NCI-H524 (cell line): Measurements from ENCODE around the gene PSMG2.
"Not testable (repeated sequence)": the region's sequence is repeated elsewhere in the genome, so short reads cannot be mapped to it uniquely, and the experiment has no call there.

Experiments used
- DNase-seq, 2 experiments: peaks; one replicate each; lab custom pipeline; 2025; lab: John Stamatoyannopoulos, UW

PSMG2 gene

DNA sequence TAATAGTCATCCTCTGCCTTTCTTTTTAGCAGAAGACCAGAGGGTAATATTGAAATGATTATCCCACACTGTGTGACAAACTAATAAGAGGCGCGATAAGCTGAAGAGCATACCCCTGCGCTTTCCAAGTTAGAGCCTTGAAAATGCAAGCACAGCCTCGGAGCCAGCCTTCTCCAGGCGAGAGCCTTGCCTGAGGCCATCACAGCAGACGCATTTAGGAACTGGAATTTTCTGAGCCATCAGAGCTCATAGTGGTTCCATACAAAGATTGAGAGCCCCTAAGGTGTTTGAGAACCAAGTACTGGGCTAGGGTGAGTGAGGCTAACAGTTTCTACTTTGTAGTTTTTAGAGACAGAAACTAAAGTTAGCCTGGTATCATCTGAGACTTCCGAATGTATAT, 19.9 kb downstream of the PSMG2 start:
- no peak for DNase-seq

DNA sequence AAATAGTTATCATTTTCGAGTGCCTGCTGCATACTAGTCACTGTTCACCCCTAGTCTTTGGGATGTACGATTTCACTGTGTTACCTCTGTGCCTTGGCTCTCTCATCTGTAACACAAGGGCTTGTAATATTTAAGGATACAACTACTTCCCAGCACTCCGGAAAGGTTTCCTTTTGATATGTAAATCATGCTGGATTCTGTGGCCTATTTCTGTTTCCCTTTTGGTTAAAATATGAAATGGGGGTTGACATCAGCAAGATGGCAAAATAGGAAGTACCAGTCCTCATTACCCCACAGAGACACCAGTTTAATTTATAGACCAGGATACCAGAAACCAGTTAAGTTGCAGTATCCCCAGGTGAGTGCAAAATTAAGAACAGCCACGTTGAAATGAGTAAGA, 23.5 kb downstream of the PSMG2 start:
- no peak for DNase-seq

DNA sequence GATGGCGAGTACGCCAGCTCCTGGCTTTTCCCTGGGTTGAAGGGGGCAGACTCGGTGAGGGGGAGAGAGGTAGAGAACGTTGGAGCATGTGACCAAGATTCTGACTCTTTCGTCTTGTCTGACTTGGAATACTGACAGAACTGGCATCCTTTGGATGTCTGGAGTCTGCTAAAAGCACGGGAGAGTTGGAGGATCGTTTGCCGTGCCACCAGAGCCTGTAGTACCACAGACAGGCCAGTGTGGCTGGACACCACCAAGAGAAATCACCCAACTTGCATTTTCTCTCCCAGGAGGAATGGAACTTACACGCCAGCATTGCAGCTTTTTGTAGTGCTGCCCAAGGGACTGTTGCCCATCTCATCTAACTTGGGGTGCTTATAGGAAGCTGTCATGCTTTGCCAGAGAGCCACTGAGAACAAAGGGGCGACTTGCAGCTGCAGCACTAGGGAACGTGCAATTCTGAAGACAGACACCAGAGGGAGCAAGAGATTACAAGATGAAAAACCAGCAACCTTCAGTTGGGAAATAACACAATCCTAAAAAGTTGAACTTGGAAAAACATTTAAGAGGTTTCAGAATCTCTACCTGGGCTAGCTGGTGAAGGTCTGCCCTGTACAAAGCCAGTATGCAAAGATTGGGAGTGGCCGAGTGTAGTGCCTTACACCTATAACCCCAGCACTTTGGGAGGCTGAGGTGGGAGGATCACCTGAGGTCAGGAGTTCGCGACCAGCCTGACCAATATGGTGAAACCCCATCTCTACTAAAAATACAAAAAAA, 24.1 kb downstream of the PSMG2 start:
- DNase-seq, result peak; percentile 42 to 62

DNA sequence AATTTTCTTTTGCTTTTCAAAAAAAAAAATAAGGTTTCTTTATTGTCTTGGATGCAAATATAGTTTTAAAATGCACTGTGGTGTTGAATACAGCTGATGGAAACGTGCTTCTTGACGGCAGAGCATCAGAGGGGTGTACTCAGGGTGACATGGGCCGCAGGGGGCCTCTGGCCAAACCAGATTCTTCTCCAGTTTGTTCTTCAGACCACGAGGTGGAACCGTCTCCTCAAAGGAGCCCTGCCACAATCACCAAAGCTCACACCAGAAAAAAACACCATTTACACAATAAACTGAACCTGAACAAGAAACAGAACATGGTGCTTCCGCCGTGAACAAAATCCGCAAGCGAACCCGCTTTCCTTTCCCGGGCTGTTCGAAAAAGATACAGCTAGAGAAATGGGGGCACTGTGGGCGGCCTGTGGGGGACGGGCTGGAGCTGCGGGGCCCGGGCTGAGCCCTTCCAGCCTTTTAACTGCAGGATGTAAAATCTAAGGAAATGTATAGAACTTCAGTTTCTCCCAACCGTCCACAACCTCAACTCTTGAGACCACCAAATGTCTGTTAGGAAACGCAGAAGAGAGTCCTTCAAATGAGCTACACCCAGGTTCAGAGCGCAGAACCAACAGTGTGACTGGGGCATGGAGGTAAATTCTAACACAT, 34.5 kb downstream of the PSMG2 start:
- no peak for DNase-seq

DNA sequence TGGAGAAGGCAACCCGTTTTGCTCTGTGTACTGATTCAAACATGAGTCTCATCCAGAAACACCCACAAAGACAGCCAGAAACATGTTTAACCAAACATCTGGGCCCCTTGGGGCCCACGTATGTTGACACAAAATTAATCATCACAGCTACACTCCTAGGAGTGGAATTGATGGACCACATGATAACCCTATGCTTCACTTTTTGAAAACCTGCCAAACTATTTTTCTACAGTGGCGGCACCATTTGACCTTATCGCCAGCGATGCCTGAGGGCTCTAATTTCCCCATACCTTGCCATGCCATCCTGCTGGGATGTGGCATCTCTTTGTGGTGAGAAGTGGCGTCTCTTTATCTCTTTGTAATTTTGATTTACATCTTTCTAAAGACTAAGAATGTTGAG, 38.5 kb downstream of the PSMG2 start:
- no peak for DNase-seq

DNA sequence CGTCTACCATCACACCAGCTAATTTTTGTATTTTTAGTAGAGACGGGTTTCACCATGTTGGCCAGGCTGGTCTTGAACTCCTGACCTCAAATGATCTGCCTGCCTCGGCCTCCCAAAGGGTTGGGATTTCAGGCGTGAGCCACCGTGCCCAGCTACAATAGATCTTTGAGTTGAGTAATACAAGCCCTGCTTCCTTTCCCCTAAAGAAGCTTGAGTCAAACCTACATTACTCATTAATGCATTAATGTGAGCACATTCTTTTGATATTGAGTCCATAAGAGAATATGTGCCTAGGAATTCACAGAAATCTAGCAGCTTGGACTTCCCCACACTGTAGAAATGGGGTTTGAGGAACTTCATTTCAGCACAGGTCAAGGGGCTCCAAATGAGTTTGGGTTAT, 39.6 kb downstream of the PSMG2 start:
- no peak for DNase-seq

DNA sequence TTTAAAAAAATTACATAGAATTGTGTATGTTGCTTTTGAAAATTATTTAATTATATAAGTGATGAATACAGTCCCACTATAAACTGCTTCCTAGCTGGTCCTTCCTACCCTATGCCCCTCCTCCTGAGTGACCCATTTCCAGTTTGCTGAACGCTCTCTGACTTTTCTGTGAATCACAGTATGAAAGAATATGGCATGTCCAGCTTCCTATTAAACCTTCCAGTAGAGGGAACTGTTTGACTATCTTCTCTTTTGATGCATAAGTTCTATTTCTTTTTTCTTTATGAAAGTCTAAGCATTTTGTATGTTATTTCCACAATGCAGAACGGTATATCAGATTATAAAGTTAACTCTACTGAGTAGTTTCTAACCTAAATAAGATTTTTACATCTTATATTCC, 41.3 kb downstream of the PSMG2 start:
- DNase-seq, result peak; percentile 4 to 55

DNA sequence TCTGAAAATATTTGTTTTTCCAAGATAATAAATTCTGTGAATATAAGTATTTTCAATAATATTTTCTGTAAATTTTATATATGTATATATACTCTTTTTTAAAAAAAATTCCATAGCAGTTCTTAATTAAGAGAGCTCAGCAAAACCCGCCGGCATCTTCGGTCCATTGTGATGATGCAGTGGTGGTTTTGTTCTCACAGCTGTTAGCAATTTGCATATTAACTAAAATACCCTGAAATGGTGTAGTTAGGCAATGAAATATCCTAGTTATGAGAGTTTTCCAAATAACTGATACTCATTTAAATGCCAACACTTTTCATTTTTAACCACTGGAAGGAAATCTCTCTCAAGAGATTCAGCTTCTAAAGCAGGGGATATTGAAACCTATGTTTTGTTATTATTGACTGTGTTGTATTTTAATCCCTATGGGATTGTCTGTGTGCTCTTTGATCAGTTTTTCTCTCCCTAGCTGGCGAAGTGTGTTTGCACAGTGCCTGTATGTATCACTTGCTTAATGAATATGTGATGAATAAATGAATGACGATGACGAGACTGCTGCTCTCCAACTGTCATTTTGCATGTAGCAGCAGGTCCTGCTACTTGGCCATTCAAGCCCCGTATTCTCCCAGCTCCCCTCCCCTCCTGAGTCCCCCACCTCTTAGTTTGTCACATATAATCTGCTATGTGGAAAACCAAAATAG, 42.4 kb downstream of the PSMG2 start:
- no peak for DNase-seq

DNA sequence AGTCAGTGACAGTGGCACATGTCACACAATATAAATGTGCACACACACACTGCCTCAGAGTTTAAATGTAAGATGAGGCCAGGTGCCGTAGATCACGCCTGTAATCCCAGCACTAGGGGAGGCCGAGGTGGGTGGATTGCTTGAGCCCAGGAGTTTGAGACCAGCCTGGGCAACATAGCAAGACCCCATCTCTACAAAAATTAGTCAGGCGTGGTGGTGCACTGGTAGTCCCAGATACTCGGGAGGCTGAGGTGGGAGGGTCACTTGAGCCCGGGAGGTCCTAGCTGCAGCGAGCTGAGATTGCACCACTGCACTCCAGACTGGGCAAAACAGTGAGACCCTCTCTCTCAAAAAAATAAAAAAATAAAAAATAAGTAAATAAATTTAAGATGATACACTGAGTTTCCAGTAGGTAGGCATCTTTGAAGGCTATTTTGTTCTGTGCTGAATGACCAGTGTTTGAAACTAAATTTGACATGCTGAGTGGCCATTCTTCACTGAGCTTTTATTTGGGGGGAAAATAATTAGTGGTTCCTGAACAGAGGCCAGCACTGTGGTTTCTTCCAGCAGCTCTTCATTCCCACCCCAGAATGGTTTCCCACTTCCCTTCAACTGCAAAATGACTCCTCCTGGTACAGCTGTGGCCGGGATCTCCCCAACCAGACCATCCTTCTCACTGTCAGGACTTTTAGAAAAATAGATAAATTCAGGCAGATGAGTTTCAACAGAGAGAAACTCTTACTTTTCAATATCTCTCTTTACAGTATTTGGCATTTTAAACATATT, 44.9 kb downstream of the PSMG2 start:
- no peak for DNase-seq

DNA sequence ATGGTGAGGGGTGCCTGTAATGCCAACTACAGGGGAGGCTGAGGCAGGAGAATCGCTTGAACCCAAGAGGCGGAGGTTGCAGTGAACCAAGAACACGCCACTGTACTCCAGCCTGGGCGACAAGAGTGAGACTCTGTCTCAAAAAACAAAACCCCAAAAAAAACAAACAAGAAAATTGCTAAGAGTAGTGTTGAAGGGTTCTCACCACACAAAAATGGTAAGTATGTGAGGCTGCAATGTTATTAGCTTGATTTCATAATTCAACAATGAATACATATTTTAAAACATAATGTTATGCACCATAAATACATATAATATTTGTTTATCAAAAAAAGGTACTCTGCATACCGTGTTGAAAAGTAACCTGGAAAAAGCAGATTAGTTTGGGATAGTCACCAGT, 45.8 kb downstream of the PSMG2 start:
- no peak for DNase-seq

DNA sequence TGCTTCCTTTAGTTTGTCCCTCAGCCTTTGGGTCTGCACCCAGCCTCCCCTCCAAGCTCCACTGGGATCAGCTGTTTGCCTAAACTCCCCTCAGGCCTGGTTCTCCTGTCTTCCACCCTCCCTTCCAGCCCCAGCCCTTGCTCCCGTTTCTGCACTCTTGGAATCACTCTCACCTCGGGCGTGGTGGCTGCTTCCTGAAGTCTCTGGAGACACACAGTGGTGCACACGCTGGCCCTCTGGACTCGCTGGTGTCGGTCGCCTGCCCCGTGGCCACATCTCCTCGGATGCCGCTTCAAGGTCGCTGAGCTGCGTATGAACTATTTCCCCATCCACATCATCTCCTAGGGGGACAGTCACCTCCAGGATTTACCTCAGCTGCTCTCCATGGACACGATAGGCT, 46.3 kb downstream of the PSMG2 start:
- no peak for DNase-seq

DNA sequence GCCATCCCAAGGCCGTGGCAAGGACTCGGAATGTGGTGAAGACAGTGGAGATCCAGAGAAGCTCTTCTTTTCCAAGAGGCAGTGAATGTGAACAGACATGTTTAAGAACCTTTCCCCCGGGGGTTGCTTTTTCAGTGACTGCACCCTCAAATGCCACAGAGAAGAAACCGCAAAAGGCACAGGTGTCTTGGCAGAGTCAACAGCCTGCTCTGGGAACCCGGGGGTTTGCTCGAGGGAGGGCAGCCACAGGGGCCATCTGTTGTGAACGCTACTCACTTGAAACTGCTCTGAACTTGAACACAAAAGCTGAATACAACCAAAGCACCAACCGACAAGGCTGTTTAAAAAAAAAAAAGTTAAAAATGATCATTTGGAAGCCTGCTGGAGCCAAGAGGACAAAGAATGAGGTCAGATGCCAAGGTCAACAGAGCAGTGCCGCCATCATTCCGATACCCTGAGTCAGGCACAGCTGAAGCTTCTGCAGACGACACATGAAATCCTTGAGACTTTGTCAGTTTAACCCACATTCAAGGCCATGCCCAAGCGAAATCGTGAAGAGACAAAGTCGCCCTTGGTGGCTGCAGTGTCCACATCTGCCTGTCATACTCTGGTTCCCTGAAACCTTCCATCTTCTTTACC, 47.4 kb downstream of the PSMG2 start:
- peak; percentile 37 to 76 for DNase-seq

DNA sequence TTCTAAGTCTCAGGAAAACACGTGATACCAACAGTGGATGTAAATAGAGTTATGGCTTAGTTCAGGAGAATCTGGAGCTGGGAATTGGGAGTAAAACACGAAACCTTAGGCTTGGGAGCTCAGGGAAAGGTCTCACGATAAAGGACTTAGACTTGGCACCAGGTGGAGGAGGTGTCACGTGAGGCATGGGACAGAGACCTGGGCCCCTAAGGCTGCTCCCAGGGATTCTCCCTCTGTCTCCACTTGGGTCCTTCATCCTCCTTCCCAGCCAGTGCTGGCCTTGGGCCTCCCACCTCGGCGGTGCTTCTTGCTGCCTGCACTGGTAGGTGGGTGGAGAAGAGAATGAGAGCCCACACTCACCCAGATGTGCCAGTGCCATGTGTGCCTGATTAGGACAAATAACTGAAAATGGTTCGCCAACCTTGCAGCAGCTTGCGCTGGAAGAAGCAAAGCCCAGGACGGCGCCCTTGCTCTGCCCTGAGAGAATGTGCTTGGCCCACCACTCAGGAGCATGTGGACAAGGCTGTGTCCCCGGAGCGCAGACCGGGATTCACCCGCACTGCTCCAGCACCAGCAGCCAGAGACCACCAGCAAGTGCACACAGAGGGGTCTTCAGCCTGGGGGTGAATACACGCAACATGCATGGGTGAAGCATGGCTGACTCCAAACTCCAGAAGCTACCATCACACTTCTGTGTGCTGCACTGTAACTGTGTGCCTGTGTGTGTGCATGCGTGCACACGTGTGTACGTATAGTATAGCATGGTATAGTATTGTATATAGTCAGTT, 48.1 kb downstream of the PSMG2 start:
- DNase-seq, result no peak

DNA sequence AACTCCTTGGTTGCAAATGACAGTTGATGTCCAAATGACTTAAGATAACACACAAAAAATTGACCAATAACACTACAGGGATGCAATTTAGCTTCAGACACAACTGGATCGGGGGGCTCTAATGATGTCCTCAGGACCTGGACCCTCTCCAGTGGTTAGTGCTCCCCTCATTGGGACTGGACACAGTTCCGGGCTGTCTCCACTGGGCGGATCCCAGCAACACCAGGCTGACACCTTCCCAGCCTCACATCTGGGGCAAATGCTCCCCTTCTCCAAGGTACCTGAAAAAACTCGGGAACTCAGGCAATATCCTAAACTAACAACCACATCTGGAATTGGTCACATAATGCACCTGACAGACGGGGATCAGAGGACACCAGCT, 48.7 kb downstream of the PSMG2 start:
- no peak for DNase-seq

DNA sequence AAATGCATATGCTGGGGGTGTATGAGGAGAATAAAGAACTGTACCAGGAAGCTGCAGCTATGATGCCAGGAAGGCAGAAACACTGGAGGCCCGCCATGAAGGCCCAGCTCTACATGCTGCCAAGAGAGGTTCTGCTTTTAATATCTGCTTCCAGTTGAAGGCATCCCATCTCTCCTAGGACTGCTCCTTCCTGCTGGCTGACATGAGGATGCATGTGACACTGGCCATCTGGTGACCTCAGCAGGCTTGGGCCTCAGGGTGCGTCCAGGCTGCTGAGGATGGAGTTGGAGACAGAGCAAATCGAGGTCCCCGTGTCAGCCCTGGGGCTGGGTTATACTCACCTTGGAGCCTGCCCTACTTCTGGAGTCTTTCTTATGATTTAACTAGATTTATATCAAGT, 49.0 kb downstream of the PSMG2 start:
- DNase-seq, result no peak

DNA sequence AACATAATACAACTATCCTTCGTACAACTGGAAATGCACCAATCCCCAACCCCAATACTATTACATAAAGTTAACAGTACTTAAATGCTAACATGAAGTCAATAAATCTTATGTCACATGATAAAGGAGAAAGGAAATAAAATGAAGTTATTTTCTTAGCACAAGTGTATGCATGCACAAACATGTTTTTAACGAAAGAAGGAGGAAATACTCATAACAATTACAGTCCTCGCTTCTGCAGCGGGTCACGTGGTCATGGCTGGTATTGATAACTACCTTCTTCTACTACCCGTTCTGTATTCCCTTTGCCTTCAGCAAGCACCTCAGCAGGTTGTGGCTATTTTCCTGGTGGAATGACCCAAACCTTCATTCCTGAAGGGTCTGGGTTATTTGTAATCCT, 51.7 kb downstream of the PSMG2 start:
- DNase-seq, result no peak

DNA sequence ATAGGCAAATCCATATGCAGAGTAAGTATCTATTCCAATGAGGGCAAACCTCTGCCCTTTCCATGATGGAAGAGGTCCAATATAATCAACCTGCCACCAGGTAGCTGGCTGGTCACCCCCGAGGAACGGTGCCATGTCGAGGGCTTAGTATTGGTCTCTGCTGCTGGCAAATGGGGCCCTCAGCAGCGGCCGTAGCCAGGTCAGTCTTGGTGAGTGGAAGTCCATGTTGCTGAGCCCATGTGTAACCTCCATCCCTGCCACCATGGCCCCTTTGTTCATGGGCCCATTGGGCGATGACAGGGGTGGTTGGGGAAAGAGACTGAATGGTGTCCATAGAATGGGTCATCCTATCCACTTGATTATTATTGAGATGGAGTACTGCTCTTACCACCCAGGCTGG, 52.8 kb downstream of the PSMG2 start:
- DNase-seq, result not testable (repeated sequence)

DNA sequence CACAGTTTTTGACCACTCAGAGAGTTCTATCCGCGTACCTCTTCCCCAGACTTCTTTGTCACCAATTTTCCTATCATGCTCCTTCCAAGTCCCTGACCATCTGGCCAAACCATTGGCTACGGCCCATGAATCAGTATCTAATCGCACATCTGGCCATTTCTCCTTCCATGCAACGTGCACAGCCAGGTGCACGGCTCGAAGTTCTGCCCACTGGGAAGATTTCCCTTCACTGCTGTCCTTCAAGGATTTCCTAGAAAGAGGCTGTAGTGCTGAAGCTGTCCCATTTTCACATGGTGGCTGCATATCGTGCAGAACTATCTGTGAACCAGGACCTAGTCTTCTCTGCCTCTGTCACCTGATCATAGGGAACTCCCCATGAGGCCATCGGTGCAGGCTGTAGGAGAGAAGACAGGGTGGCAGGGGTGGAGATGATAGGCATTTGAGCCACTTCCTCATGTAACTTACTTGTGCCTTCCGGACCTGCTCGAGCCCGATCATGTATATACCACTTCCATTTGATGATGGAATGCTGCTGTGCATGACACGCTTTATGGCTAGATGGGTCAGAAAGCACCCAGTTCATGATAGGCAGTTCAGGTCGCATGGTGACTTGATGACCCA, 53.9 kb downstream of the PSMG2 start:
- DNase-seq, result not testable (repeated sequence)

DNA sequence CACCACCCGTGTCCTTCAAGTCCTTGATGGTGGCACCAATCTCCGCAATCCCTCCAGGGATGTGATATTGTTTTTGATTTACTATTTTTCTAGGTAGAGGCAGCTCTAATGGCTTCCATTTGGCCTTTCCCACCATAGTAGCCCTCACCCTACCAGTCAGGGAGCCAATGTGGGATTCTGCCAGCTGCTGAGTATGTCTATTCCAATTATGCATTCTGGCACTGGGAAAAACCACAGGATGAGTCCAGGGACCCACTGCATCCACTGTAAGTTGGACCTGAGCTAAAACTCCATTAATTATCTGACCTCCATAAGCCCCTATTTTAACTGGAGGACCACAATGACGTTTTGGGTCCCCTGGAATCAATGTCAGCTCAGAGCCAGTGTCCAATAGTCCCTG, 55.7 kb downstream of the PSMG2 start:
- not testable (repeated sequence) for DNase-seq

DNA sequence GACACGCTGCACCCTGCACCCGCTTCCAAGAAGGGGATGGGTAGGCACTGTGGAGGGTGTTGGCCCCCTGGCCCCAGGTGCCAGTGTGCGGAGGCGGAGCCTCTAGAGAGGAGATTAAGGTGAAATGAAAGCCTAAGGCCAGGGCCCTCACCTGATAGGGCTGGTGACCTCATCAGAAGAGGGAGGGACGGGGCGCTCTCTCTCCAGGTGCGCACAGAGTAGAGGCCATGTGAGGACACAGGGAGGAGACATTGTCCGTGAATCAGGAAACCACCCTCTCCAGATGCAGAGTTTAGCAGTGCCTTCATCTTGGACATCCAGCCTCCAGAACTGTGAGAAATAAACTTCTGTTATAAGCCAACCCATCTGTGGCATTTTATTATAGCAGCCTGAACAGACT, 62.3 kb downstream of the PSMG2 start:
- no peak for DNase-seq

DNA sequence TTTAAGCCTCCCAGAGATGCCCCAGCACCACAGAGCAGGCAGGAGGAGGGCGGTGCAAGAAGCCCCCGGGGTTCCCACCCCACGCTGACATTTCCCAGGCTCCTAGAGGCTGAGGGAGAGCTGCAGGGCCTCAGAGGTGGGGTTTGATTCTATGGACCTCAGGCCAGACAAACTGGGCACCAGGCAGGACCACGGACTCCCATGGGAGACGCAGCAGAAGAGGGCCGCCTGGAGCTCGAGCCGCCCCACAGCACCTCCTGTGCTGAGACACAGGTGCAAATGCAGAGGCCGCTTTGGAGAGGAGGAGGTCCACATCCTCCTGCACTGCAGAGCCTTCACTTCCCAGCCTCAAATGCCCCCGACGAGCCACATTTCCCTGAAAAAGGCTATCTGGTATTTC, 62.7 kb downstream of the PSMG2 start:
- no peak for DNase-seq
